Measurements from ENCODE around the gene ADAR. TPM values are rescaled to one million over a fixed set of nuclear protein-coding genes. Genes with fewer than 3 reads are reported as not detected.

The ADAR gene
- polyA plus RNA-seq, 1 donor (not counting 4 experiments of a cell fraction or from before 2014, with no cell fraction given) = 148 TPM

GRCh38 chr1:154575951-154576566 lies 31.9 kb downstream of the ADAR start:
- Histone ChIP-seq H2AFZ (ENCODE audit: control insufficient read depth, low read length) (no peak overlapping the region), H3K9me3 (ENCODE audit: control insufficient read depth, low read depth, low read length) (no peaks in the 10 kb centered on the region), H3K9me1 (ENCODE audit: control insufficient read depth, extremely low read depth, insufficient read depth, low read length) (no peaks in the 10 kb centered on the region), H3K4me2 (ENCODE audit: control insufficient read depth, extremely low read depth, insufficient read depth, low read depth, low read length) (no peak overlapping the region), H3K4me3 (ENCODE audit: control insufficient read depth in 2 of 3, extremely low read depth in 1 of 3, insufficient read depth in 2 of 3, low read depth in 1 of 3, low read length in 3 of 3) (no peak overlapping the region), H3K36me3 (ENCODE audit: control insufficient read depth in 2 of 2, extremely low read depth in 1 of 2, insufficient read depth in 2 of 2, low read length in 2 of 2) (peaks cover 12 to 23% of the 10 kb centered on the region in 2 experiments), H3K27me3 (ENCODE audit: control insufficient read depth, extremely low read depth, insufficient read depth, low read length) (no peaks in the 10 kb centered on the region), H3K4me1 (ENCODE audit: control insufficient read depth, extremely low read depth, insufficient read depth, low read length) (no peaks in the 10 kb centered on the region), H3K79me2 (ENCODE audit: control insufficient read depth, insufficient read depth, low read length) (no peaks in the 10 kb centered on the region), H4K20me1 (ENCODE audit: control insufficient read depth, extremely low read depth, insufficient read depth, low read length) (no peaks in the 10 kb centered on the region), H3K9ac (ENCODE audit: control insufficient read depth, extremely low read depth, insufficient read depth, low read length) (no peak overlapping the region), H3K27ac (ENCODE audit: control insufficient read depth, insufficient read depth, low read length) (no peak overlapping the region)
- TF ChIP-seq EZH2 (IDR thresholded peaks at IDR 0.05; ENCODE audit: low read length) (no peak), CTCF (optimal IDR thresholded peaks at IDR 0.05 in 1 of 3, IDR thresholded peaks at IDR 0.05 in 1 of 3, conservative IDR thresholded peaks at IDR 0.05 in 1 of 3; ENCODE audit: extremely low read depth in 1 of 3, insufficient read depth in 2 of 3, low read length in 3 of 3) (no peak)
- dilution Hi-C loops (cut with MboI; ENCODE audit: extremely low pct_ligation_motif_present, low sequenced_read_pairs) = no loop called here
- DNase-seq (ENCODE audit: low read depth, low spot score) (no peak), FAIRE-seq (no peak)

- no peaks in the 10 kb centered on the region for H3K9me1 ChIP-seq (ENCODE audit: control insufficient read depth, extremely low read depth, insufficient read depth, low read length)
- H3K9ac ChIP-seq (ENCODE audit: control insufficient read depth, extremely low read depth, insufficient read depth, low read length) = no peak overlapping the region
- H3K9me3 ChIP-seq (ENCODE audit: control insufficient read depth, low read depth, low read length) = no peaks in the 10 kb centered on the region
- H3K4me3 ChIP-seq (ENCODE audit: control insufficient read depth in 2 of 3, extremely low read depth in 1 of 3, insufficient read depth in 2 of 3, low read depth in 1 of 3, low read length in 3 of 3) = no peak overlapping the region
- dilution Hi-C loops (cut with MboI; ENCODE audit: extremely low pct_ligation_motif_present, low sequenced_read_pairs) = no loop called here
- H3K27me3 ChIP-seq (ENCODE audit: control insufficient read depth, extremely low read depth, insufficient read depth, low read length) = no peaks in the 10 kb centered on the region
- DNase-seq (ENCODE audit: low read depth, low spot score) (no peak), FAIRE-seq (no peak)
- H3K4me1 ChIP-seq (ENCODE audit: control insufficient read depth, extremely low read depth, insufficient read depth, low read length) = no peaks in the 10 kb centered on the region
- no peak overlapping the region for H2AFZ ChIP-seq (ENCODE audit: control insufficient read depth, low read length)
- no peak for TF ChIP-seq CTCF (optimal IDR thresholded peaks at IDR 0.05 in 1 of 3, IDR thresholded peaks at IDR 0.05 in 1 of 3, conservative IDR thresholded peaks at IDR 0.05 in 1 of 3; ENCODE audit: extremely low read depth in 1 of 3, insufficient read depth in 2 of 3, low read length in 3 of 3)
- no peak for TF ChIP-seq EZH2 (IDR thresholded peaks at IDR 0.05; ENCODE audit: low read length)
- peaks cover 4 to 21% of the 10 kb centered on the region in 2 experiments for H3K36me3 ChIP-seq (ENCODE audit: control insufficient read depth in 2 of 2, extremely low read depth in 1 of 2, insufficient read depth in 2 of 2, low read length in 2 of 2)
- no peak overlapping the region for H3K27ac ChIP-seq (ENCODE audit: control insufficient read depth, insufficient read depth, low read length)
- H3K79me2 ChIP-seq (ENCODE audit: control insufficient read depth, insufficient read depth, low read length) = no peaks in the 10 kb centered on the region
- H4K20me1 ChIP-seq (ENCODE audit: control insufficient read depth, extremely low read depth, insufficient read depth, low read length) = no peaks in the 10 kb centered on the region
- no peak overlapping the region for H3K4me2 ChIP-seq (ENCODE audit: control insufficient read depth, extremely low read depth, insufficient read depth, low read depth, low read length)
Measured at GRCh38 chr1:154575147-154575927, 32.6 kb downstream of the ADAR start.
